A549 (cell line): ENCODE data around the gene NDUFA11. TPM values are rescaled to one million over a fixed set of nuclear protein-coding genes. Genes with fewer than 3 reads are reported as not detected.

Source experiments
- ATAC-seq, 2 experiments: fragments of 200-7000 bp in 1 of 2; fragments of >200 bp in 1 of 2; cut with Nextera tagmentation in 1 of 2; cut with Tn5 transposase in 1 of 2; 3 replicates each; pipeline versions ENCODE4 v1.8.0 to v1.9.1; 2018 to 2020; ENCODE audit warnings: mild to moderate bottlenecking in 1 of 2, moderate library complexity in 1 of 2
- CTCF ChIA-PET: fragments of 300-600 bp; sonication (Branson Sonifier 250); formaldehyde crosslinking; extraction: SDS; loops from one replicate; lab custom pipeline; 2021; ENCODE audit warnings: antibody characterized with exemption, inconsistent platforms; lab: Yijun Ruan, JAX
- POLR2A ChIA-PET: fragments of 350-600 bp; formaldehyde crosslinking; extraction: SDS; loops from one replicate; lab custom pipeline; 2021; ENCODE audit warnings: antibody characterized with exemption, inconsistent platforms; lab: Yijun Ruan, JAX
- DNase-seq, 2 experiments: peaks; one replicate each; pipeline versions ENCODE4 v3.0.0 to v3.0.0-alpha.2; 2011 to 2016; ENCODE audit warnings: low read depth in 1 of 2, low spot score in 1 of 2
- FAIRE-seq: peaks from 2 replicates; lab custom pipeline; 2011; peaks lifted over from hg19 to GRCh38; lab: Jason Lieb, UNC
- H3K27ac ChIP-seq, 2 experiments: fragments of >200 bp; sonication (Bioruptor Twin); formaldehyde crosslinking; 3 replicates each; pipeline ENCODE4 v1.5.1; 2016 to 2017
- H3K4me1 ChIP-seq: fragments of >200 bp; sonication (Bioruptor Twin); formaldehyde crosslinking; 3 replicates; pipeline ENCODE4 v1.6.1; 2016
- H3K4me2 ChIP-seq: fragments of >200 bp; sonication (Bioruptor Twin); formaldehyde crosslinking; 3 replicates; pipeline ENCODE4 v1.6.1; 2016
- H3K4me3 ChIP-seq: fragments of >200 bp; sonication (Bioruptor Twin); formaldehyde crosslinking; 3 replicates; pipeline ENCODE4 v1.5.1; 2016
- H3K9me3 ChIP-seq: fragments of >200 bp; sonication (Bioruptor Twin); formaldehyde crosslinking; 3 replicates; pipeline ENCODE4 v1.6.1; 2016
- BHLHE40 ChIP-seq: IDR thresholded peaks from 2 replicates; pipeline ENCODE4 v1.6.1; 2012; ENCODE audit warnings: low read depth, low read length, inconsistent platforms
- CBX8 ChIP-seq: fragments of 200-600 bp; sonication (generic); IDR thresholded peaks from 2 replicates; pipeline ENCODE4 v1.6.1; 2016
- CEBPB ChIP-seq, 2 experiments: fragments of >200 bp in 1 of 2; sonication (Bioruptor Twin) in 1 of 2; formaldehyde crosslinking in 1 of 2; IDR thresholded peaks; 2 replicates each; pipeline ENCODE4 v1.6.1; 2012 to 2016
- CHD4 ChIP-seq: fragments of 200-600 bp; sonication (generic); IDR thresholded peaks from 2 replicates; pipeline ENCODE4 v1.6.1; 2016; ENCODE audit warnings: antibody characterized with exemption, mild to moderate bottlenecking, borderline replicate concordance
- EP300 ChIP-seq, 2 experiments: fragments of >200 bp; sonication (Bioruptor Twin); formaldehyde crosslinking; IDR thresholded peaks; 2 replicates in 1 of 2; 3 replicates in 1 of 2; pipeline ENCODE4 v1.6.1; 2016 to 2017
- ESRRA ChIP-seq: fragments of 150-350 bp; IDR thresholded peaks from 2 replicates; pipeline ENCODE4 v1.6.1; 2014; ENCODE audit warnings: mild to moderate bottlenecking, low read length, borderline replicate concordance
- GATA3 ChIP-seq: IDR thresholded peaks from 2 replicates; pipeline ENCODE4 v1.6.1; 2012; ENCODE audit warnings: borderline replicate concordance
- HDAC2 ChIP-seq: fragments of 200-600 bp; sonication (generic); IDR thresholded peaks from 2 replicates; pipeline ENCODE4 v1.6.1; 2016
- HEYL ChIP-seq: fragments of 250-450 bp; sonication (Bioruptor Pico); IDR thresholded peaks from 2 replicates; pipeline ENCODE4 v1.8.0; 2021; ENCODE audit warnings: mild to moderate bottlenecking, moderate library complexity
- HOXB13 ChIP-seq: fragments of 250-450 bp; sonication (Bioruptor Pico); IDR thresholded peaks from 2 replicates; pipeline ENCODE4 v1.5.0; 2020; ENCODE audit warnings: low read depth, mild to moderate bottlenecking, moderate library complexity
- HOXB5 ChIP-seq: fragments of 250-450 bp; sonication (Bioruptor Pico); IDR thresholded peaks from 2 replicates; pipeline ENCODE4 v1.5.0; 2020; ENCODE audit warnings: mild to moderate bottlenecking, moderate library complexity
- JUN ChIP-seq, 2 experiments: fragments of >200 bp; sonication (Bioruptor Twin); formaldehyde crosslinking; IDR thresholded peaks; 2 replicates in 1 of 2; 3 replicates in 1 of 2; pipeline ENCODE4 v1.6.1; 2016 to 2017
- JUNB ChIP-seq: fragments of >200 bp; sonication (Bioruptor Twin); formaldehyde crosslinking; IDR thresholded peaks from 2 replicates; pipeline ENCODE4 v1.6.1; 2016
- KDM1A ChIP-seq: fragments of 200-600 bp; sonication (generic); IDR thresholded peaks from 2 replicates; pipeline ENCODE4 v1.6.1; 2016; ENCODE audit warnings: low read depth, mild to moderate bottlenecking
- PHF8 ChIP-seq: fragments of 200-600 bp; sonication (generic); IDR thresholded peaks from 2 replicates; pipeline ENCODE4 v1.6.1; 2016; ENCODE audit warnings: low read depth, mild to moderate bottlenecking, antibody characterized with exemption, moderate library complexity, borderline replicate concordance
- RNF2 ChIP-seq: fragments of 200-600 bp; sonication (generic); IDR thresholded peaks from 2 replicates; pipeline ENCODE4 v1.6.1; 2016; ENCODE audit warnings: low read depth, mild to moderate bottlenecking, antibody characterized with exemption, moderate library complexity, borderline replicate concordance
- SREBF2 ChIP-seq: fragments of 450-650 bp; IDR thresholded peaks from 2 replicates; pipeline ENCODE4 v1.6.1; 2014; ENCODE audit warnings: mild to moderate bottlenecking, moderate library complexity
- TFCP2L1 ChIP-seq: fragments of 250-450 bp; sonication (Bioruptor Pico); IDR thresholded peaks from 2 replicates; pipeline ENCODE4 v1.5.0; 2021; ENCODE audit warnings: mild to moderate bottlenecking
- TP53 ChIP-seq: fragments of 250-450 bp; sonication (Bioruptor Pico); IDR thresholded peaks from 2 replicates; pipeline ENCODE4 v1.5.0; 2021; ENCODE audit warnings: mild to moderate bottlenecking, moderate library complexity
- ZFP36 ChIP-seq: fragments of 450-650 bp; IDR thresholded peaks from 2 replicates; pipeline ENCODE4 v1.6.1; 2014; ENCODE audit warnings: borderline replicate concordance; ENCODE audit not compliant: partially characterized antibody
- WGBS: methylation state at CpG from one replicate; pipeline ENCODE4 v1.1.6; 2017; ENCODE audit errors: missing lambda C conversion rate; 5-methylcytosine and 5-hydroxymethylcytosine counted together
- polyA plus RNA-seq, 4 experiments: library from polyadenylated mRNA; depleted of rRNA in 3 of 4; stranded (reverse); fragments of >200 nt; fragmentation: RNase III in 1 of 4; extraction: RNeasy Plus Mini Kit Qiagen cat#74134 plus additional on column Dnase treatment in 1 of 4; gene quantifications; 2 replicates in 3 of 4; 3 replicates in 1 of 4; pipeline ENCODE4 v1.2.3, GENCODE V29; 2011 to 2017
- TF ChIP-seq, protein P1 (sequence below): fragments of 250-450 bp; sonication (Bioruptor Pico); IDR thresholded peaks from 2 replicates; pipeline ENCODE4 v1.5.0; 2020; ENCODE audit warnings: low read depth, mild to moderate bottlenecking, moderate library complexity
- TF ChIP-seq, protein P2 (sequence below): IDR thresholded peaks from 2 replicates; pipeline ENCODE4 v1.6.1; 2012
- TF ChIP-seq, protein P3 (sequence below): fragments of >200 bp; sonication (Bioruptor Twin); formaldehyde crosslinking; IDR thresholded peaks from 3 replicates; pipeline ENCODE4 v1.5.1; 2016

NDUFA11 gene
- polyA plus RNA-seq, 2 of the 4 experiments (the other 2 are of a cell fraction) = 75.0 to 173 TPM

DNA sequence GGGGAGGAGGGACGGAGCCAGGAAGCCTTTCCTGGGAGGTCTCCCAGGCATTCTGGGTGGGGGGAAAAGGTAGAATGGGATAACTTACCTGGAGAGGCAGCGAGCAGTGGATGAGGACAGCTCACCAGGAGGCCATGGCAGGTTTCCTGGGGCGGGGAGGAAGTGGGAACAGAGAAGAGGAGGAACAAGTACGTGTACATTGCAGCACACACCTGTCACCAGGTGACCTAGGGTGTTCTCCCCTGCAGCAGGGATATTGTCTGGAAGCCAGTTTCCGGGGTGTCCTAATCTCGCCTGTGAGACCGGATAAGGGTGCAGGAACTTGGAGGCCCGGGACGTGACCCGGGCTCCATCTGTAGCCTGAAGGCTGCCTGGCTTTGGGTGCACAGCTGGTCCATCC lies 52.3 kb downstream of the NDUFA11 start, which contains the start of gene FUT3:
Gene FUT3, minus strand, starts transcription at position 148 of the 400 bp plus-strand sequence.
- peak in 1 of 2 experiments; percentile 19; a peak in 1 of 6 replicates for ATAC-seq
- peak within 1 kb of the TSS; percentile 59 for H3K4me2 ChIP-seq
- POLR2A ChIA-PET = no interaction called here
- FAIRE-seq = no peak
- no peaks in the 10 kb centered on the region for H3K9me3 ChIP-seq
- CTCF ChIA-PET = no interaction called here
- TF ChIP-seq GATA3 (no peak), CHD4 (no peak), HOXB5 (CRISPR knock-in tag) (no peak), RNF2 (no peak), BHLHE40 (no peak), HDAC2 (no peak), JUNB (no peak), HOXB13 (CRISPR knock-in tag) (no peak), KDM1A (no peak), EP300 (IDR thresholded peaks at IDR 0.05) (no peak), HEYL (CRISPR knock-in tag) (no peak), CBX8 (no peak), PHF8 (no peak), ZFP36 (no peak), ESRRA (no peak), TP53 (CRISPR knock-in tag) (no peak), JUN (IDR thresholded peaks at IDR 0.05) (no peak)
- TF ChIP-seq, protein P1, sequence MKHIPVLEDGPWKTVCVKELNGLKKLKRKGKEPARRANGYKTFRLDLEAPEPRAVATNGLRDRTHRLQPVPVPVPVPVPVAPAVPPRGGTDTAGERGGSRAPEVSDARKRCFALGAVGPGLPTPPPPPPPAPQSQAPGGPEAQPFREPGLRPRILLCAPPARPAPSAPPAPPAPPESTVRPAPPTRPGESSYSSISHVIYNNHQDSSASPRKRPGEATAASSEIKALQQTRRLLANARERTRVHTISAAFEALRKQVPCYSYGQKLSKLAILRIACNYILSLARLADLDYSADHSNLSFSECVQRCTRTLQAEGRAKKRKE (CRISPR knock-in tag) = no peak
- TF ChIP-seq, protein P2, sequence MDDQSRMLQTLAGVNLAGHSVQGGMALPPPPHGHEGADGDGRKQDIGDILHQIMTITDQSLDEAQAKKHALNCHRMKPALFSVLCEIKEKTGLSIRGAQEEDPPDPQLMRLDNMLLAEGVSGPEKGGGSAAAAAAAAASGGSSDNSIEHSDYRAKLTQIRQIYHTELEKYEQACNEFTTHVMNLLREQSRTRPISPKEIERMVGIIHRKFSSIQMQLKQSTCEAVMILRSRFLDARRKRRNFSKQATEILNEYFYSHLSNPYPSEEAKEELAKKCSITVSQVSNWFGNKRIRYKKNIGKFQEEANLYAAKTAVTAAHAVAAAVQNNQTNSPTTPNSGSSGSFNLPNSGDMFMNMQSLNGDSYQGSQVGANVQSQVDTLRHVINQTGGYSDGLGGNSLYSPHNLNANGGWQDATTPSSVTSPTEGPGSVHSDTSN = no peak
- 77% methylated on average over 6 of the region's 10 CpGs for WGBS
- H3K27ac ChIP-seq = peak within 1 kb of the TSS; percentile 63 to 81
- peaks cover 14% of the 10 kb centered on the region for H3K4me1 ChIP-seq
- no peak for DNase-seq
- no peak within 1 kb of the TSS for H3K4me3 ChIP-seq

DNA sequence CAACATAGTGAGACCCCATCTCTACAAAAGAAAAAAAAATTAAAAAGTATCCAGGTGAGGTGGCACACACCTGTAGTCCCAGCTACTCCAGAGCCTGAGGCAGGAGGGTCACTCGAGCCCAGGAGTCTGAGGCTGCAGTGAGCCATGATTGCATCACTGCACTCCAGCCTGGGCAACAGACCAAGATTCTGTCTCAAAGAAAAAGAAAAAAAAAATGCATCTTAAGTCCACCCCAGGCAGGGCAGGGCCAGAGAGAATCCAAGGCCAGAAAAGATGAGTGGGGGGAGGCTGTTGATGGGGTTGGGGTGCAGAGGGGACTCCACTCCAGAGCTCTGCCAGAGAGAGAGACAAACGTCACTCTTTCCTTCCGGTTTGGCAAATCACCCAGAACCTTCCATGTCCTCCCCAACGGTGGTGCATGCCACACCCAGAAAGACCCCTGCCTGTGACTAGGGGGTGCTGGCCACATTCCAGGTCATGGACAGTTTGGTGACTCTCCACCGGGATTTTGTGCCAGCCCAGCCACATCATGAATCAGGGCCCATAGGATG lies 52.8 kb downstream of the NDUFA11 start:
- TF ChIP-seq, protein P2 = no peak
- TF ChIP-seq CEBPB (IDR thresholded peaks at IDR 0.05) (peak; percentile 60 to 85; a peak in 3 of 4 replicates), GATA3 (no peak), TFCP2L1 (CRISPR knock-in tag) (no peak), SREBF2 (no peak)
- TF ChIP-seq, protein P3, sequence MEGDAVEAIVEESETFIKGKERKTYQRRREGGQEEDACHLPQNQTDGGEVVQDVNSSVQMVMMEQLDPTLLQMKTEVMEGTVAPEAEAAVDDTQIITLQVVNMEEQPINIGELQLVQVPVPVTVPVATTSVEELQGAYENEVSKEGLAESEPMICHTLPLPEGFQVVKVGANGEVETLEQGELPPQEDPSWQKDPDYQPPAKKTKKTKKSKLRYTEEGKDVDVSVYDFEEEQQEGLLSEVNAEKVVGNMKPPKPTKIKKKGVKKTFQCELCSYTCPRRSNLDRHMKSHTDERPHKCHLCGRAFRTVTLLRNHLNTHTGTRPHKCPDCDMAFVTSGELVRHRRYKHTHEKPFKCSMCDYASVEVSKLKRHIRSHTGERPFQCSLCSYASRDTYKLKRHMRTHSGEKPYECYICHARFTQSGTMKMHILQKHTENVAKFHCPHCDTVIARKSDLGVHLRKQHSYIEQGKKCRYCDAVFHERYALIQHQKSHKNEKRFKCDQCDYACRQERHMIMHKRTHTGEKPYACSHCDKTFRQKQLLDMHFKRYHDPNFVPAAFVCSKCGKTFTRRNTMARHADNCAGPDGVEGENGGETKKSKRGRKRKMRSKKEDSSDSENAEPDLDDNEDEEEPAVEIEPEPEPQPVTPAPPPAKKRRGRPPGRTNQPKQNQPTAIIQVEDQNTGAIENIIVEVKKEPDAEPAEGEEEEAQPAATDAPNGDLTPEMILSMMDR = no peak
- no peak for DNase-seq
- Histone ChIP-seq H3K4me2 (peak overlapping the region; percentile 59), H3K27ac (peak overlapping the region; percentile 63 to 81), H3K4me3 (no peak overlapping the region), H3K9me3 (no peaks in the 10 kb centered on the region), H3K4me1 (peaks cover 14% of the 10 kb centered on the region)
- FAIRE-seq = no peak
- peak; percentile 47 to 72; a peak in 5 of 6 replicates for ATAC-seq
- ChIA-PET CTCF (no interaction called here), POLR2A (no interaction called here)
- WGBS = 22% methylated on average over 4 of the region's 5 CpGs
